SK-N-SH treated with all-trans-retinoic acid at 6 μM for 48 hours (cell line): ENCODE measurements around the gene TSKU.

ENCODE experiments used
- ATAC-seq: fragments of 200-7000 bp; cut with Tn5 transposase; 3 replicates; pipeline ENCODE4 v1.9.1; 2020; ENCODE audit warnings: mild to moderate bottlenecking, moderate library complexity
- ARNTL ChIP-seq: fragments of 450-650 bp; formaldehyde crosslinking; IDR thresholded peaks from 2 replicates; pipeline ENCODE4 v1.5.0; 2020; ENCODE audit warnings: low read depth, mild to moderate bottlenecking, moderate library complexity, borderline replicate concordance
- CREB5 ChIP-seq: fragments of 250-450 bp; sonication (Bioruptor Pico); IDR thresholded peaks from 2 replicates; pipeline ENCODE4 v1.5.1; 2020; ENCODE audit warnings: low read depth, mild to moderate bottlenecking, moderate library complexity
- CSDC2 ChIP-seq: fragments of 250-450 bp; sonication (Bioruptor Pico); IDR thresholded peaks from 2 replicates; pipeline ENCODE4 v1.5.0; 2020; ENCODE audit warnings: mild to moderate bottlenecking, moderate library complexity
- ESRRG ChIP-seq: fragments of 250-450 bp; sonication (Bioruptor Pico); IDR thresholded peaks from 2 replicates; pipeline ENCODE4 v1.6.1; 2021; ENCODE audit warnings: mild to moderate bottlenecking
- GLIS3 ChIP-seq: fragments of 250-450 bp; sonication (Bioruptor Pico); IDR thresholded peaks from 2 replicates; pipeline ENCODE4 v1.5.0; 2020; ENCODE audit warnings: mild to moderate bottlenecking, moderate library complexity
- ISL1 ChIP-seq: fragments of 250-450 bp; sonication (Bioruptor Pico); IDR thresholded peaks from 2 replicates; pipeline ENCODE4 v2.1.2; 2022; ENCODE audit warnings: mild to moderate bottlenecking, moderate library complexity
- OSR1 ChIP-seq: fragments of 250-450 bp; sonication (Bioruptor Pico); IDR thresholded peaks from 2 replicates; pipeline ENCODE4 v1.8.0; 2022; ENCODE audit warnings: moderate library complexity, mild to moderate bottlenecking, inconsistent platforms
- PATZ1 ChIP-seq: fragments of 250-450 bp; sonication (Bioruptor Pico); IDR thresholded peaks from 2 replicates; pipeline ENCODE4 v1.8.0; 2020; ENCODE audit warnings: mild to moderate bottlenecking, moderate library complexity, borderline replicate concordance
- PPARA ChIP-seq: fragments of 250-450 bp; sonication (Bioruptor Pico); IDR thresholded peaks from 2 replicates; pipeline ENCODE4 v1.5.0; 2020; ENCODE audit warnings: mild to moderate bottlenecking, borderline replicate concordance
- RARB ChIP-seq: fragments of 250-450 bp; sonication (Bioruptor Pico); IDR thresholded peaks from 2 replicates; pipeline ENCODE4 v1.8.0; 2021; ENCODE audit warnings: mild to moderate bottlenecking, moderate library complexity
- SNAI2 ChIP-seq: fragments of 250-450 bp; sonication (Bioruptor Pico); IDR thresholded peaks from 2 replicates; pipeline ENCODE4 v1.5.0; 2020; ENCODE audit warnings: mild to moderate bottlenecking, moderate library complexity
- TCF4 ChIP-seq: fragments of 250-450 bp; sonication (Bioruptor Pico); IDR thresholded peaks from 2 replicates; pipeline ENCODE4 v1.8.0; 2021; ENCODE audit warnings: mild to moderate bottlenecking, moderate library complexity, borderline replicate concordance
- TOX ChIP-seq: fragments of 250-450 bp; sonication (Bioruptor Pico); IDR thresholded peaks from 2 replicates; pipeline ENCODE4 v1.8.0; 2021; ENCODE audit warnings: mild to moderate bottlenecking, moderate library complexity, borderline replicate concordance
- TSHZ2 ChIP-seq: fragments of 250-450 bp; sonication (Bioruptor Pico); IDR thresholded peaks from 2 replicates; pipeline ENCODE4 v1.5.0; 2020; ENCODE audit warnings: mild to moderate bottlenecking, moderate library complexity
- ZC3H10 ChIP-seq: fragments of 250-450 bp; sonication (Bioruptor Pico); IDR thresholded peaks from 2 replicates; pipeline ENCODE4 v1.5.1; 2021; ENCODE audit warnings: mild to moderate bottlenecking, moderate library complexity
- ZFP3 ChIP-seq: fragments of 250-450 bp; sonication (Bioruptor Pico); IDR thresholded peaks from 2 replicates; pipeline ENCODE4 v1.5.0; 2020; ENCODE audit warnings: mild to moderate bottlenecking, moderate library complexity
- ZFP30 ChIP-seq: fragments of 450-650 bp; formaldehyde crosslinking; IDR thresholded peaks from 2 replicates; pipeline ENCODE4 v1.5.0; 2022; ENCODE audit warnings: mild to moderate bottlenecking, moderate library complexity
- ZNF70 ChIP-seq: fragments of 450-650 bp; formaldehyde crosslinking; IDR thresholded peaks from 2 replicates; pipeline ENCODE4 v1.5.0; 2020; ENCODE audit warnings: mild to moderate bottlenecking, moderate library complexity
- TF ChIP-seq, protein P1 (sequence below): fragments of 250-450 bp; sonication (Bioruptor Pico); IDR thresholded peaks from 2 replicates; pipeline ENCODE4 v1.5.1; 2021; ENCODE audit warnings: mild to moderate bottlenecking, moderate library complexity
- TF ChIP-seq, protein P2 (sequence below): fragments of 250-450 bp; sonication (Bioruptor Pico); IDR thresholded peaks from 2 replicates; pipeline ENCODE4 v1.8.0; 2021; ENCODE audit warnings: low read depth, mild to moderate bottlenecking, moderate library complexity, borderline replicate concordance

The TSKU gene

DNA sequence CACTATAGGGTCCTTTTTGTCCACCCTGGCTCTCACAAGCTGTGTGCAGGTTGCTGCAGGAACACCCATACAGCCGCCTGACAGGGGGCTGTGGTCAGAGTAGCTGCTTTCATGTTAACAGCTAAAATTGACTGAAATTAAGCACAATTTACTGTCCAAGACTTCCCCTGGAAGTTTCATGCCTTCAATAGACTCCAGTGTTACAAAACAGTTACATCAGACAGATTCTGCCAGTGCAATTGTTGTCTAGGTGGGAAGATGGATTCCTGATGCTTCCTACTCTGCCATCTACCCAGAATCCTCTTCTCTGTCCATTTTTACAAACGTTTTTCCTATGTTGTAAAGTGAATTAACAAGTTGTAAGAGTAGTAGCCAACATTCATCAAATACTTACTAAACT, 5.3 kb upstream of the TSKU start:
- TF ChIP-seq TCF4 (CRISPR knock-in tag) (no peak), GLIS3 (CRISPR knock-in tag) (no peak), ARNTL (CRISPR knock-in tag) (no peak), TSHZ2 (CRISPR knock-in tag) (no peak), ZFP30 (CRISPR knock-in tag) (no peak), ZFP3 (CRISPR knock-in tag) (no peak), ZC3H10 (CRISPR knock-in tag) (no peak), CREB5 (no peak), ESRRG (CRISPR knock-in tag) (no peak), PPARA (CRISPR knock-in tag) (no peak), ISL1 (no peak), PATZ1 (CRISPR knock-in tag) (no peak)
- TF ChIP-seq, protein P1, sequence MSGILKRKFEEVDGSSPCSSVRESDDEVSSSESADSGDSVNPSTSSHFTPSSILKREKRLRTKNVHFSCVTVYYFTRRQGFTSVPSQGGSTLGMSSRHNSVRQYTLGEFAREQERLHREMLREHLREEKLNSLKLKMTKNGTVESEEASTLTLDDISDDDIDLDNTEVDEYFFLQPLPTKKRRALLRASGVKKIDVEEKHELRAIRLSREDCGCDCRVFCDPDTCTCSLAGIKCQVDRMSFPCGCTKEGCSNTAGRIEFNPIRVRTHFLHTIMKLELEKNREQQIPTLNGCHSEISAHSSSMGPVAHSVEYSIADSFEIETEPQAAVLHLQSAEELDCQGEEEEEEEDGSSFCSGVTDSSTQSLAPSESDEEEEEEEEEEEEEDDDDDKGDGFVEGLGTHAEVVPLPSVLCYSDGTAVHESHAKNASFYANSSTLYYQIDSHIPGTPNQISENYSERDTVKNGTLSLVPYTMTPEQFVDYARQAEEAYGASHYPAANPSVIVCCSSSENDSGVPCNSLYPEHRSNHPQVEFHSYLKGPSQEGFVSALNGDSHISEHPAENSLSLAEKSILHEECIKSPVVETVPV (CRISPR knock-in tag), result no peak

DNA sequence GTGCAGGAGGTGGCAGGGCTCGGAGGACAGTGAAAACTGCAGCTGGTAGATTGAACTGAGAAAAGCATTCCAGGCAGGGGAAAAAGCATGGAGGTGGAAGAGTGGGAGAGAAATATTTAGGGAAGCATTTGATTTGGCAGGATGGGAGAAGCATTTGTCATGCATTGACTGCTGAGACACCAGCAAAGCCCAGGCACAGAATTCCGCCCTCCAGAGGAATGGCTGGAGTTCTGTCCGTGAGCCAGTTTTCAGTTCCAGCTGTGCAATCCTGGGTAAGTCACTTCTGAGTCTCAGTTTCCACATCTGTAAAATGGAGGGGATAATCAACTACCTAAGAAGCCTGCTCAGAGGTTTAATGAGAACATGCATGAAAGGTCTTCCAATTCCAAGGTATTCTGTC, 4.3 kb upstream of the TSKU start:
- no peak for ATAC-seq
- TF ChIP-seq CSDC2 (no peak), ESRRG (CRISPR knock-in tag) (no peak), ZFP3 (CRISPR knock-in tag) (no peak), OSR1 (CRISPR knock-in tag) (no peak), GLIS3 (CRISPR knock-in tag) (no peak), ZFP30 (CRISPR knock-in tag) (no peak), TOX (no peak), ARNTL (CRISPR knock-in tag) (no peak), SNAI2 (CRISPR knock-in tag) (no peak)
- TF ChIP-seq, protein P1 (CRISPR knock-in tag), result no peak
- TF ChIP-seq, all 23 proteins: peak for 0

More for the DNA sequence above, 5.3 kb upstream of the TSKU start:
- no peak for ATAC-seq

GRCh38 chr11:76781046-76781801, 1.9 kb upstream of the TSKU start:
- no peak for TF ChIP-seq ZNF70 (CRISPR knock-in tag)
- no peak for TF ChIP-seq OSR1 (CRISPR knock-in tag)
- TF ChIP-seq, protein P2, sequence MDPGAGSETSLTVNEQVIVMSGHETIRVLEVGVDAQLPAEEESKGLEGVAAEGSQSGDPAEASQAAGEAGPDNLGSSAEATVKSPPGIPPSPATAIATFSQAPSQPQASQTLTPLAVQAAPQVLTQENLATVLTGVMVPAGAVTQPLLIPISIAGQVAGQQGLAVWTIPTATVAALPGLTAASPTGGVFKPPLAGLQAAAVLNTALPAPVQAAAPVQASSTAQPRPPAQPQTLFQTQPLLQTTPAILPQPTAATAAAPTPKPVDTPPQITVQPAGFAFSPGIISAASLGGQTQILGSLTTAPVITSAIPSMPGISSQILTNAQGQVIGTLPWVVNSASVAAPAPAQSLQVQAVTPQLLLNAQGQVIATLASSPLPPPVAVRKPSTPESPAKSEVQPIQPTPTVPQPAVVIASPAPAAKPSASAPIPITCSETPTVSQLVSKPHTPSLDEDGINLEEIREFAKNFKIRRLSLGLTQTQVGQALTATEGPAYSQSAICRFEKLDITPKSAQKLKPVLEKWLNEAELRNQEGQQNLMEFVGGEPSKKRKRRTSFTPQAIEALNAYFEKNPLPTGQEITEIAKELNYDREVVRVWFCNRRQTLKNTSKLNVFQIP, result no peak
- no peak for TF ChIP-seq PATZ1 (CRISPR knock-in tag)
- no peak for TF ChIP-seq TOX
- no peak for TF ChIP-seq RARB (CRISPR knock-in tag)
- TF ChIP-seq ISL1, result no peak
- ATAC-seq, result peak; percentile 1; the same call in 2 of the 3 replicates
